SK-N-SH treated with all-trans-retinoic acid at 6 μM for 48 hours (cell line): ENCODE measurements around the gene OPRL1.

Source experiments
- ATAC-seq: fragments of 200-7000 bp; cut with Tn5 transposase; 3 replicates; pipeline ENCODE4 v1.9.1; 2020; ENCODE audit warnings: mild to moderate bottlenecking, moderate library complexity
- ARNTL ChIP-seq: fragments of 450-650 bp; formaldehyde crosslinking; IDR thresholded peaks from 2 replicates; pipeline ENCODE4 v1.5.0; 2020; ENCODE audit warnings: low read depth, mild to moderate bottlenecking, moderate library complexity, borderline replicate concordance
- BACH2 ChIP-seq: fragments of 250-450 bp; sonication (Bioruptor Pico); IDR thresholded peaks from 2 replicates; pipeline ENCODE4 v1.9.0; 2021; ENCODE audit warnings: mild to moderate bottlenecking, borderline replicate concordance
- CREB5 ChIP-seq: fragments of 250-450 bp; sonication (Bioruptor Pico); IDR thresholded peaks from 2 replicates; pipeline ENCODE4 v1.5.1; 2020; ENCODE audit warnings: low read depth, mild to moderate bottlenecking, moderate library complexity
- GLIS3 ChIP-seq: fragments of 250-450 bp; sonication (Bioruptor Pico); IDR thresholded peaks from 2 replicates; pipeline ENCODE4 v1.5.0; 2020; ENCODE audit warnings: mild to moderate bottlenecking, moderate library complexity
- ISL1 ChIP-seq: fragments of 250-450 bp; sonication (Bioruptor Pico); IDR thresholded peaks from 2 replicates; pipeline ENCODE4 v2.1.2; 2022; ENCODE audit warnings: mild to moderate bottlenecking, moderate library complexity
- OSR1 ChIP-seq: fragments of 250-450 bp; sonication (Bioruptor Pico); IDR thresholded peaks from 2 replicates; pipeline ENCODE4 v1.8.0; 2022; ENCODE audit warnings: moderate library complexity, mild to moderate bottlenecking, inconsistent platforms
- PPARA ChIP-seq: fragments of 250-450 bp; sonication (Bioruptor Pico); IDR thresholded peaks from 2 replicates; pipeline ENCODE4 v1.5.0; 2020; ENCODE audit warnings: mild to moderate bottlenecking, borderline replicate concordance
- SNAI2 ChIP-seq: fragments of 250-450 bp; sonication (Bioruptor Pico); IDR thresholded peaks from 2 replicates; pipeline ENCODE4 v1.5.0; 2020; ENCODE audit warnings: mild to moderate bottlenecking, moderate library complexity
- TCF4 ChIP-seq: fragments of 250-450 bp; sonication (Bioruptor Pico); IDR thresholded peaks from 2 replicates; pipeline ENCODE4 v1.8.0; 2021; ENCODE audit warnings: mild to moderate bottlenecking, moderate library complexity, borderline replicate concordance
- TSHZ2 ChIP-seq: fragments of 250-450 bp; sonication (Bioruptor Pico); IDR thresholded peaks from 2 replicates; pipeline ENCODE4 v1.5.0; 2020; ENCODE audit warnings: mild to moderate bottlenecking, moderate library complexity
- ZC3H10 ChIP-seq: fragments of 250-450 bp; sonication (Bioruptor Pico); IDR thresholded peaks from 2 replicates; pipeline ENCODE4 v1.5.1; 2021; ENCODE audit warnings: mild to moderate bottlenecking, moderate library complexity
- ZFP3 ChIP-seq: fragments of 250-450 bp; sonication (Bioruptor Pico); IDR thresholded peaks from 2 replicates; pipeline ENCODE4 v1.5.0; 2020; ENCODE audit warnings: mild to moderate bottlenecking, moderate library complexity
- ZNF565 ChIP-seq: fragments of 450-650 bp; formaldehyde crosslinking; conservative IDR thresholded peaks from 2 replicates; pipeline ENCODE4 v1.5.0; 2020; ENCODE audit warnings: low read depth, mild to moderate bottlenecking, moderate library complexity
- ZNF70 ChIP-seq: fragments of 450-650 bp; formaldehyde crosslinking; IDR thresholded peaks from 2 replicates; pipeline ENCODE4 v1.5.0; 2020; ENCODE audit warnings: mild to moderate bottlenecking, moderate library complexity
- ZNF8 ChIP-seq: fragments of 450-650 bp; formaldehyde crosslinking; IDR thresholded peaks from 2 replicates; pipeline ENCODE4 v1.5.0; 2020; ENCODE audit warnings: mild to moderate bottlenecking, moderate library complexity
- TF ChIP-seq, protein P1 (sequence below): fragments of 250-450 bp; sonication (Bioruptor Pico); IDR thresholded peaks from 2 replicates; pipeline ENCODE4 v1.8.0; 2021; ENCODE audit warnings: low read depth, mild to moderate bottlenecking, moderate library complexity, borderline replicate concordance
- TF ChIP-seq, protein P2 (sequence below): fragments of 250-450 bp; sonication (Bioruptor Pico); IDR thresholded peaks from 2 replicates; pipeline ENCODE4 v1.8.0; 2020; ENCODE audit warnings: mild to moderate bottlenecking, moderate library complexity, borderline replicate concordance
- TF ChIP-seq, protein P3 (sequence below): fragments of 250-450 bp; sonication (Bioruptor Pico); IDR thresholded peaks from 2 replicates; pipeline ENCODE4 v1.5.1; 2021; ENCODE audit warnings: mild to moderate bottlenecking, moderate library complexity

OPRL1 gene

DNA sequence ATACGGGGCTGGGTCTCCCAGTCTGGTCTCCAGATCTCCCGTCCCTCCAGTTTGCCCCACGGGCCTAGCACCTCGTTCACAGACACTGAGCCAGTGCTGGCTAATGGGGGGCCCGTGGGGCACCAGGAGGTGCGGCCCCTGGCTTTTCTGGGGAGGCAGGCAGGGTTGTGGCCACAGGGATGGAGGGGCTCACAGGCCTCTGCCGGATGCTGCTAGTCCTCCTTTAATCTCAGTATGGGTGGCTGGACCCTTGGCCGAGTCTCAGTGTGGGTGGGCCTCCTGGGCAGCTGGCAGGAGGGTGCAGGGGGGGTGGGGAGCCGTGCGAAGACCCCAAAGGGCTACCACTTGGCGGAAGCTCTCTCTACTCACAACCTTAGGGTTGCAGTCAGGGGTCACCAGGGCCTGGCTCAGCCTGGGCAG is 28.8 kb upstream of the OPRL1 start:
- TF ChIP-seq, protein P1, sequence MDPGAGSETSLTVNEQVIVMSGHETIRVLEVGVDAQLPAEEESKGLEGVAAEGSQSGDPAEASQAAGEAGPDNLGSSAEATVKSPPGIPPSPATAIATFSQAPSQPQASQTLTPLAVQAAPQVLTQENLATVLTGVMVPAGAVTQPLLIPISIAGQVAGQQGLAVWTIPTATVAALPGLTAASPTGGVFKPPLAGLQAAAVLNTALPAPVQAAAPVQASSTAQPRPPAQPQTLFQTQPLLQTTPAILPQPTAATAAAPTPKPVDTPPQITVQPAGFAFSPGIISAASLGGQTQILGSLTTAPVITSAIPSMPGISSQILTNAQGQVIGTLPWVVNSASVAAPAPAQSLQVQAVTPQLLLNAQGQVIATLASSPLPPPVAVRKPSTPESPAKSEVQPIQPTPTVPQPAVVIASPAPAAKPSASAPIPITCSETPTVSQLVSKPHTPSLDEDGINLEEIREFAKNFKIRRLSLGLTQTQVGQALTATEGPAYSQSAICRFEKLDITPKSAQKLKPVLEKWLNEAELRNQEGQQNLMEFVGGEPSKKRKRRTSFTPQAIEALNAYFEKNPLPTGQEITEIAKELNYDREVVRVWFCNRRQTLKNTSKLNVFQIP (CRISPR knock-in tag) = no peak
- TF ChIP-seq CREB5 (CRISPR knock-in tag) = no peak
- no peak for TF ChIP-seq TSHZ2 (CRISPR knock-in tag)
- TF ChIP-seq GLIS3 (CRISPR knock-in tag) = no peak
- TF ChIP-seq BACH2 = no peak
- TF ChIP-seq, all 23 proteins: peak for 0
- no peak for ATAC-seq

- no peak for ATAC-seq
- TF ChIP-seq ZNF8 = no peak
- no peak for TF ChIP-seq ARNTL (CRISPR knock-in tag)
- TF ChIP-seq ZFP3 = no peak
- no peak for TF ChIP-seq BACH2
- TF ChIP-seq OSR1 (CRISPR knock-in tag) = no peak
- TF ChIP-seq, protein P2, sequence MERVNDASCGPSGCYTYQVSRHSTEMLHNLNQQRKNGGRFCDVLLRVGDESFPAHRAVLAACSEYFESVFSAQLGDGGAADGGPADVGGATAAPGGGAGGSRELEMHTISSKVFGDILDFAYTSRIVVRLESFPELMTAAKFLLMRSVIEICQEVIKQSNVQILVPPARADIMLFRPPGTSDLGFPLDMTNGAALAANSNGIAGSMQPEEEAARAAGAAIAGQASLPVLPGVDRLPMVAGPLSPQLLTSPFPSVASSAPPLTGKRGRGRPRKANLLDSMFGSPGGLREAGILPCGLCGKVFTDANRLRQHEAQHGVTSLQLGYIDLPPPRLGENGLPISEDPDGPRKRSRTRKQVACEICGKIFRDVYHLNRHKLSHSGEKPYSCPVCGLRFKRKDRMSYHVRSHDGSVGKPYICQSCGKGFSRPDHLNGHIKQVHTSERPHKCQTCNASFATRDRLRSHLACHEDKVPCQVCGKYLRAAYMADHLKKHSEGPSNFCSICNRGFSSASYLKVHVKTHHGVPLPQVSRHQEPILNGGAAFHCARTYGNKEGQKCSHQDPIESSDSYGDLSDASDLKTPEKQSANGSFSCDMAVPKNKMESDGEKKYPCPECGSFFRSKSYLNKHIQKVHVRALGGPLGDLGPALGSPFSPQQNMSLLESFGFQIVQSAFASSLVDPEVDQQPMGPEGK = no peak
- no peak for TF ChIP-seq ISL1 (CRISPR knock-in tag)
- no peak for TF ChIP-seq PPARA (CRISPR knock-in tag)
- no peak for TF ChIP-seq ZNF565 (CRISPR knock-in tag)
- no peak for TF ChIP-seq ZC3H10 (CRISPR knock-in tag)
- TF ChIP-seq SNAI2 = no peak
Measured at GRCh38 chr20:64051561-64052325, 28.1 kb upstream of the OPRL1 start.

DNA sequence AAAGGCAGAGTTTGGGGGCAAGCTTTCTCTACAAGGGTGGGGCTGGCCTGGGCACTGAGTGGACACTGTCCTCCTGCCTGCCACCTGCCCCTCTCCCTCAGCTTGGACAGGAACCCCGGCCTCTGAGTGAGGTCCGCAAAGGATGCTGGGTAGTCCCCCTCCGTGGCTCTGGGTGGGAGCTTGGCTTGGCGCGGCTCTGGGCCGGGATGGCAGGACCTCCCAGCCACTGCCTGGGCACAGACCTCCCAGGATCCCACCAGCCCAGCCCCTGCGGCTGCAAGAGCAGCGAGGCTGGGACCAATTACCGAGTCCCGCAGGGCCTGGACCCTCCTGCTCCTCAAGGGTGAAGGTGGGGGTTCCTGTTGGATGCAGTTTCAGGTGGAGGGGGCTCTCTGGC is 27.6 kb upstream of the OPRL1 start:
- ATAC-seq = no peak
- TF ChIP-seq TSHZ2 (CRISPR knock-in tag) (no peak), OSR1 (CRISPR knock-in tag) (no peak), BACH2 (no peak), GLIS3 (CRISPR knock-in tag) (no peak), TCF4 (CRISPR knock-in tag) (no peak), ZNF70 (CRISPR knock-in tag) (no peak), SNAI2 (no peak), ZNF8 (no peak), ISL1 (CRISPR knock-in tag) (no peak)
- TF ChIP-seq, protein P3, sequence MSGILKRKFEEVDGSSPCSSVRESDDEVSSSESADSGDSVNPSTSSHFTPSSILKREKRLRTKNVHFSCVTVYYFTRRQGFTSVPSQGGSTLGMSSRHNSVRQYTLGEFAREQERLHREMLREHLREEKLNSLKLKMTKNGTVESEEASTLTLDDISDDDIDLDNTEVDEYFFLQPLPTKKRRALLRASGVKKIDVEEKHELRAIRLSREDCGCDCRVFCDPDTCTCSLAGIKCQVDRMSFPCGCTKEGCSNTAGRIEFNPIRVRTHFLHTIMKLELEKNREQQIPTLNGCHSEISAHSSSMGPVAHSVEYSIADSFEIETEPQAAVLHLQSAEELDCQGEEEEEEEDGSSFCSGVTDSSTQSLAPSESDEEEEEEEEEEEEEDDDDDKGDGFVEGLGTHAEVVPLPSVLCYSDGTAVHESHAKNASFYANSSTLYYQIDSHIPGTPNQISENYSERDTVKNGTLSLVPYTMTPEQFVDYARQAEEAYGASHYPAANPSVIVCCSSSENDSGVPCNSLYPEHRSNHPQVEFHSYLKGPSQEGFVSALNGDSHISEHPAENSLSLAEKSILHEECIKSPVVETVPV (CRISPR knock-in tag) = no peak
- TF ChIP-seq, all 23 proteins: peak for 0
